Lower leg skin (tissue), 4 donors: Measurements from ENCODE around the gene MSANTD3. TPM values are rescaled to one million over a fixed set of nuclear protein-coding genes. Genes with fewer than 3 reads are reported as not detected.

Experiments
- DNase-seq, 2 donors: peaks; one replicate each; pipeline ENCODE4 v3.0.0-alpha.2; 2019; ENCODE audit warnings: low spot score in 2 of 2
- H3K4me3 ChIP-seq: fragments of 200-600 bp; sonication (generic); 2 replicates; pipeline ENCODE4 v1.5.1; 2017; ENCODE audit warnings: mild to moderate bottlenecking, low read depth; ENCODE audit not compliant: poor library complexity, severe bottlenecking
- POLR2A ChIP-seq, 2 donors: fragments of 450-650 bp; IDR thresholded peaks; one replicate each; pipeline ENCODE4 v1.6.1; 2016 to 2017; ENCODE audit warnings: antibody characterized with exemption in 2 of 2, mild to moderate bottlenecking in 1 of 2, moderate library complexity in 1 of 2
- WGBS, 2 donors: methylation state at CpG; one replicate each; pipeline ENCODE4 v1.1.5; 2018; 5-methylcytosine and 5-hydroxymethylcytosine counted together
- intact Hi-C: fragments of 100-400 bp; cut with DNase I; formaldehyde crosslinking; loops from one replicate; pipeline ENCODE4 v1.15.0; 2023; ENCODE audit warnings: low total_unique reads
- total RNA-seq, 4 donors: library from RNA; depleted of rRNA; stranded (reverse); fragments of >200 nt; gene quantifications; one replicate each; pipeline ENCODE4 v1.1.0, GENCODE V29; 2016
- TF ChIP-seq, protein P1 (sequence below), 3 donors: fragments of 450-650 bp; IDR thresholded peaks; one replicate each; pipeline ENCODE4 v1.5.1; 2016; ENCODE audit warnings: antibody characterized with exemption in 3 of 3, mild to moderate bottlenecking in 3 of 3, moderate library complexity in 2 of 3

Gene MSANTD3
- total RNA-seq, 4 donors from 2014 or later = 12.1 to 18.8 (median 17.2) TPM

DNA sequence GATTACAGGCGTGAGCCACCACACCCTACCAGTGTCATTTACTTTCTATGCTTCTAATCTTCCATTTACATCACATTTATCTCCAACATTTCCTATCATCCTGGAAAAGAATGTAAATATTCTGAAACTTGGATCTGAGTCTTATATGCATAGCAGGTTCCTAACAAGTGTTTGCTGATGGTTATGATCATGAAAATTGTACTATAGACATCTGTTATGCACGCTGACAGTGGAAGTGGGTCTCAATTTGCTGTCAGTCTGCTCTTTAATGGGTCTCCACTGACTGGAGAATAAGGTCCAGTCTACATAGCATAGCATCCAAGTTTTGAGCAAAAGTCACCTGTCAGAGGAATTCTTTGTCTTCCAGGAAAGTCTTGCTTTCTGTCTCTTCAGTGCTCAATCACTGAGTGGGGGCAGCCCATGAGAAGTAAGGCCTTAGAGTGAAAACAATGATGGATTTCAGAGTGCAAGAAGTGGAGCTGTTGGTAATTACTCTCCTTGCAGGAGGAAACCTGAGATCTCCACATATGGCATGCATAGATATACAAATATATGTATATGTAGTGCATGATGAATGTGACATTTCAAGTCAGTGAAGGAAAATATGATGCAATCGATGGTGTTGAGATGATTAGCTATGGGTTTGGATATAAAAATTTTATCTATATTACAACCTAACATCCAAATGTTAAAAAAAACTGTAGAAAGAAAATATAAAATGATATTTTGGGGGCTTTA is 29.2 kb upstream of the MSANTD3 start:
- intact Hi-C loops = no loop called here
- DNase-seq = no peak
- no peak for TF ChIP-seq POLR2A (IDR thresholded peaks at IDR 0.05)
- TF ChIP-seq, protein P1, sequence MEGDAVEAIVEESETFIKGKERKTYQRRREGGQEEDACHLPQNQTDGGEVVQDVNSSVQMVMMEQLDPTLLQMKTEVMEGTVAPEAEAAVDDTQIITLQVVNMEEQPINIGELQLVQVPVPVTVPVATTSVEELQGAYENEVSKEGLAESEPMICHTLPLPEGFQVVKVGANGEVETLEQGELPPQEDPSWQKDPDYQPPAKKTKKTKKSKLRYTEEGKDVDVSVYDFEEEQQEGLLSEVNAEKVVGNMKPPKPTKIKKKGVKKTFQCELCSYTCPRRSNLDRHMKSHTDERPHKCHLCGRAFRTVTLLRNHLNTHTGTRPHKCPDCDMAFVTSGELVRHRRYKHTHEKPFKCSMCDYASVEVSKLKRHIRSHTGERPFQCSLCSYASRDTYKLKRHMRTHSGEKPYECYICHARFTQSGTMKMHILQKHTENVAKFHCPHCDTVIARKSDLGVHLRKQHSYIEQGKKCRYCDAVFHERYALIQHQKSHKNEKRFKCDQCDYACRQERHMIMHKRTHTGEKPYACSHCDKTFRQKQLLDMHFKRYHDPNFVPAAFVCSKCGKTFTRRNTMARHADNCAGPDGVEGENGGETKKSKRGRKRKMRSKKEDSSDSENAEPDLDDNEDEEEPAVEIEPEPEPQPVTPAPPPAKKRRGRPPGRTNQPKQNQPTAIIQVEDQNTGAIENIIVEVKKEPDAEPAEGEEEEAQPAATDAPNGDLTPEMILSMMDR (IDR thresholded peaks at IDR 0.05) = no peak
- no peak overlapping the region for H3K4me3 ChIP-seq
- 69 to 72% methylated on average over 3 of the region's 3 CpGs for WGBS, 2 donors

DNA sequence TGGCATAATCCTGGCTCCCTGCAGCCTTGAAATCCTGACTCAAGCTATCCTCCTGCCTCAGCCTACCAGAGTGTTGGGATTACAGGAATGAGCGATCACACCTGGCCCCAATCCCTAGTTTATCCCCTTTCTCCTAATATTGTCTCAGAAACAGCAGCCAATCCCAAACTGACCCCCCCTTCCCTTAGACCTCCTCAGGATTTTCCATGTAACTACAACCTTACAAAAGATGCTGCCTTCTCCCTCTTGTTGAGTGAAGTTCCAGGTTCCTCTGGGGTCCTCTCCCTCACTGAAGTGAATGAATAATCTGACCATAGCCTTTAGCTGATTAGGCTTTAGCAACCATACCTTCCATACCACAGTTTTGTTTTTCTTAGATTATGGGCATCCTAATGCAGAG is 25.9 kb upstream of the MSANTD3 start:
- TF ChIP-seq, protein P1 (IDR thresholded peaks at IDR 0.05) = no peak
- no peak for TF ChIP-seq POLR2A (IDR thresholded peaks at IDR 0.05)
- intact Hi-C loops = no loop called here
- 95 to 100% methylated on average over 1 of the region's 1 CpG for WGBS, 2 donors
- DNase-seq = no peak
- H3K4me3 ChIP-seq = no peak overlapping the region

GRCh38 chr9:100406962-100407361 is 20.0 kb upstream of the MSANTD3 start:
- intact Hi-C loops = no loop called here
- DNase-seq = no peak
- TF ChIP-seq, protein P1 (IDR thresholded peaks at IDR 0.05) = no peak
- TF ChIP-seq POLR2A (IDR thresholded peaks at IDR 0.05) = no peak
- H3K4me3 ChIP-seq = no peak overlapping the region
- WGBS, 2 donors = 95 to 96% methylated on average over 1 of the region's 1 CpG

DNA sequence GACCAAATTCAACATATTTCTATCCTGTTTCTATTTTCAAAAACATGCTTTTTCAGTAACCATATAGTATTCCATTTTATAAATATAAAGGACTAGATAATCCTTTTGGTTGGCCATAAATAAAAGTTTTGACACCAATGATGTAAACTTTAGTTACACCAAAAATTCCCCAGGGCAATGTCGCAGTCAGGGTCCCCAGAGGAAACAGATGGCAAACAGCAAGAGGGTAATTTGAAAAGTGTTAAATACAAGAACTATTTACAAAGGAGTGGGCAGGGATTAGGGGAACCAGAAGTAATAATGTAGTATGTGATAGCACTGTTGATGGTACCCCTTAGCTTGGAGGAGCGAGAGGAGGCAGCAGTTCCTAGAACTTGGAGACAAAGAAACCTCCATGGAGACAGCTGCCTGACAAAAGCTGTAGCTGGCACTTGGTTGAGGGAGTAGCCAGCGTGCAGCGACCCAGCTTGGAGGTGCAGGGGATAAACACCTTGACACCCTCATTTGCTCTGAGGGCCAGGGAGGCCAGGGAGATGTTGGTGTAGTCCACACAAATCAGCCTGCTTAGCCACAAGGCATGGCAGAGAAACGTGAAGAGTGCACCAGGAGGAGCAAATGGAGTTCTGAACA is 18.3 kb upstream of the MSANTD3 start:
- TF ChIP-seq, protein P1 (IDR thresholded peaks at IDR 0.05) = no peak
- TF ChIP-seq POLR2A (IDR thresholded peaks at IDR 0.05) = no peak
- 50 to 60% methylated on average over 5 of the region's 5 CpGs for WGBS, 2 donors
- no peak for DNase-seq
- intact Hi-C loops = no loop called here
- no peak overlapping the region for H3K4me3 ChIP-seq

DNA sequence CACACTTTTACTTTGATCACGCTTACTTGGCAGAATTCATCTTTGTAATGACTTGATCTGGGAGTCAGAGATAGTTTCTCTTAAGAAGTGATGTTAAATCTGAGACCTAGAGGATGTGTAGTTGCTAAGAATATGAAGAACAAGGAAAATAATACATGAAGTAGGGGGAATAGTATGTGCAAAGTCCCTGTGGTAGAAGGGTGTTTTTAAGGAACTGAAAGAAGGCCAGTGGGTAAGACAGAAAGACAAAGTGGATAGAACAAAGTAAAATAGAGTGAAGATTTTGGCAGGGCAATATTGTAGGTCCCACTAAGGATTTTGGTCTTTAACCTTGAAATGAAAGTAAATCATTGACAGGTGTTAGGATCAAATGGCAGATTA is 17.8 kb upstream of the MSANTD3 start:
- DNase-seq = no peak
- WGBS, 2 donors = 95 to 97% methylated on average over 1 of the region's 1 CpG
- H3K4me3 ChIP-seq = no peak overlapping the region
- TF ChIP-seq, protein P1 (IDR thresholded peaks at IDR 0.05) = no peak
- no peak for TF ChIP-seq POLR2A (IDR thresholded peaks at IDR 0.05)
- intact Hi-C loops = no loop called here
